Measurements from ENCODE around the gene HIVEP3.

DNA sequence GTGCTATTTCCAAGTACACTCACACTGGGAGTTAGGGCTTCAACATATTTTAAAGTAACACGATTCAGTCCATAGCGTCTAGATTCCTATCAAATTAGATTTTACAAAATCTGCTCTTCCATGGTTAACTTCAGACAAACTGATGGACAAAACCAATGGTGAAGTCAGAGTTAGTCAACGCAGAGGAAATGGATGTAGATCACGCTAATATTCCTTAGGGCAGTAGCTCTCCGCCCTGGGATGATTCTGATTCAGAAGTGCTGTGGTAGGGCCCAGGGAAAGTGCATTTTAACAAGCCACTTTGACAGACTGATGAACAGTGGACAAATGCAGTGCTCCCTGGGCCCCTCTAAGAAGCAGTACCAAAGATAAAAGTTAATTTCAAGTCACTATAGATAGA lies 83.2 kb downstream of the HIVEP3 start:
- TF ChIP-seq, protein P1, sequence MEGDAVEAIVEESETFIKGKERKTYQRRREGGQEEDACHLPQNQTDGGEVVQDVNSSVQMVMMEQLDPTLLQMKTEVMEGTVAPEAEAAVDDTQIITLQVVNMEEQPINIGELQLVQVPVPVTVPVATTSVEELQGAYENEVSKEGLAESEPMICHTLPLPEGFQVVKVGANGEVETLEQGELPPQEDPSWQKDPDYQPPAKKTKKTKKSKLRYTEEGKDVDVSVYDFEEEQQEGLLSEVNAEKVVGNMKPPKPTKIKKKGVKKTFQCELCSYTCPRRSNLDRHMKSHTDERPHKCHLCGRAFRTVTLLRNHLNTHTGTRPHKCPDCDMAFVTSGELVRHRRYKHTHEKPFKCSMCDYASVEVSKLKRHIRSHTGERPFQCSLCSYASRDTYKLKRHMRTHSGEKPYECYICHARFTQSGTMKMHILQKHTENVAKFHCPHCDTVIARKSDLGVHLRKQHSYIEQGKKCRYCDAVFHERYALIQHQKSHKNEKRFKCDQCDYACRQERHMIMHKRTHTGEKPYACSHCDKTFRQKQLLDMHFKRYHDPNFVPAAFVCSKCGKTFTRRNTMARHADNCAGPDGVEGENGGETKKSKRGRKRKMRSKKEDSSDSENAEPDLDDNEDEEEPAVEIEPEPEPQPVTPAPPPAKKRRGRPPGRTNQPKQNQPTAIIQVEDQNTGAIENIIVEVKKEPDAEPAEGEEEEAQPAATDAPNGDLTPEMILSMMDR (IDR thresholded peaks at IDR 0.05), result no peak
- no peak for TF ChIP-seq POLR2AphosphoS5 (IDR thresholded peaks at IDR 0.05)
- no peak for TF ChIP-seq POLR2A (IDR thresholded peaks at IDR 0.05)
